SU-DHL-6 (cell line): ENCODE measurements around the gene FBXO27.

ENCODE experiments used
- CTCF ChIP-seq: fragments of 200-600 bp; sonication (generic); IDR thresholded peaks from one replicate; pipeline ENCODE4 v1.5.1; 2017; ENCODE audit warnings: antibody characterized with exemption, mild to moderate bottlenecking, low read length, moderate library complexity; ENCODE audit not compliant: insufficient read depth, poor library complexity, severe bottlenecking
- EZH2phosphoT487 ChIP-seq: fragments of 200-600 bp; sonication (generic), shearing (Covaris generic); conservative IDR thresholded peaks from 2 replicates; pipeline ENCODE4 v1.6.1; 2018; ENCODE audit warnings: mild to moderate bottlenecking, antibody characterized with exemption, low read length, moderate library complexity, mixed read lengths

DNA sequence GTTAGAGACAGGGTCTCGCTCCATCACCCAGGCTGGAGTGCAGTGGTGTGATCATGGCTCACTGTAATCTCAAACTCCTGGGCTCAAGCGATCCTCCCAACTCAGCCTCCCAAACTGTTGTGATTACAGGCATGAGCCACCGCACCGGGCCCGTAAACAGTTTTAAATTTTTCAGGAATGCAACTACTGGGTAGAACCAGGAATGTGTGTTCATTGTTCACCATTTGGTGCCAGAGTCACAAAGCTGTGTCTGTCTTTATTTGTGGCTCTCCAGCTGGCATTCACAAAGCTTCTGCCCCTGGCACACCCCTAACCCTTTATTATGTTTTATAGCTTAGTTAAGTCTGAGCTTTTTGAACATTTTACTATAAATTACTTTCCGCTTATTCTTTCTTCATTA, 32.1 kb upstream of the FBXO27 start:
- no peak for TF ChIP-seq CTCF
- TF ChIP-seq EZH2phosphoT487 = no peak
